Natural killer cell (primary cell): ENCODE data around the gene BCL11B. TPM values are rescaled to one million over a fixed set of nuclear protein-coding genes. Genes with fewer than 3 reads are reported as not detected.

Source experiments
- ATAC-seq, 3 donors: fragments of 150-1000 bp in 2 of 3; fragments of 200-7000 bp in 1 of 3; cut with Tn5 transposase; 1 replicate in 1 of 3; 2 replicates in 2 of 3; pipeline ENCODE4 v1.10.0; 2021; ENCODE audit warnings: mild to moderate bottlenecking in 2 of 3, moderate library complexity in 2 of 3
- DNase-seq, 2 donors: peaks; one replicate each; pipeline versions ENCODE4 v3.0.0 to v3.0.0-alpha.2; 2013 to 2021; ENCODE audit warnings: mixed read lengths in 1 of 2
- H3K27ac ChIP-seq: one replicate; pipeline ENCODE4 v1.5.1; 2013; ENCODE audit warnings: mild to moderate bottlenecking, low read length
- H3K27me3 ChIP-seq: one replicate; pipeline ENCODE4 v1.6.1; 2013; ENCODE audit warnings: low read length; ENCODE audit not compliant: control insufficient read depth, insufficient read depth
- H3K36me3 ChIP-seq: one replicate; pipeline ENCODE4 v1.6.1; 2013; ENCODE audit warnings: low read length; ENCODE audit not compliant: control insufficient read depth, insufficient read depth
- H3K4me1 ChIP-seq: one replicate; pipeline ENCODE4 v1.6.1; 2013; ENCODE audit warnings: low read length; ENCODE audit not compliant: control insufficient read depth, insufficient read depth
- H3K4me3 ChIP-seq: one replicate; pipeline ENCODE4 v1.5.1; 2013; ENCODE audit warnings: low read length
- H3K9me3 ChIP-seq: one replicate; pipeline ENCODE4 v1.6.1; 2013; ENCODE audit warnings: low read length; ENCODE audit not compliant: control insufficient read depth, insufficient read depth
- H3K27ac Mint-ChIP-seq, 2 donors: one replicate each; pipeline ENCODE4 v1.8.0; 2022; ENCODE audit warnings: mild to moderate bottlenecking in 2 of 2, mixed read lengths in 2 of 2, moderate library complexity in 1 of 2
- H3K27me3 Mint-ChIP-seq, 2 donors: one replicate each; pipeline ENCODE4 v1.8.0; 2022; ENCODE audit warnings: low read depth in 2 of 2, mixed read lengths in 2 of 2
- H3K36me3 Mint-ChIP-seq: one replicate; pipeline ENCODE4 v1.8.0; 2022; ENCODE audit warnings: mixed read lengths
- H3K4me1 Mint-ChIP-seq, 2 donors: one replicate each; pipeline ENCODE4 v1.8.0; 2022; ENCODE audit warnings: mixed read lengths in 2 of 2
- H3K4me3 Mint-ChIP-seq: one replicate; pipeline ENCODE4 v1.8.0; 2022; ENCODE audit warnings: mild to moderate bottlenecking, moderate library complexity, mixed read lengths
- H3K9me3 Mint-ChIP-seq, 2 donors: one replicate each; pipeline ENCODE4 v1.8.0; 2022; ENCODE audit warnings: mixed read lengths in 2 of 2
- CTCF ChIP-seq: fragments of 200-600 bp; IDR thresholded peaks from one replicate; pipeline ENCODE4 v1.8.0; 2022; ENCODE audit warnings: antibody characterized with exemption
- WGBS: methylation state at CpG from one replicate; pipeline ENCODE4 v1.1.7; 2013; ENCODE audit warnings: missing lambda C conversion rate; ENCODE audit not compliant: insufficient coverage; 5-methylcytosine and 5-hydroxymethylcytosine counted together
- intact Hi-C: fragments of 100-400 bp; cut with micrococcal nuclease; formaldehyde crosslinking; loops from one replicate; pipeline ENCODE4 v1.14.2; 2022
- total RNA-seq, 4 donors: library from RNA; stranded (reverse); fragments of 120-200 nt in 1 of 4; gene quantifications; one replicate each; pipeline versions ENCODE4 v1.2.3 to v1.2.4, GENCODE V29; 2013 to 2022

Gene BCL11B
- total RNA-seq, 3 donors from 2014 or later (not counting 1 experiment from before 2014, with no cell fraction given) = 43.5 to 61.5 (median 56.2) TPM

DNA sequence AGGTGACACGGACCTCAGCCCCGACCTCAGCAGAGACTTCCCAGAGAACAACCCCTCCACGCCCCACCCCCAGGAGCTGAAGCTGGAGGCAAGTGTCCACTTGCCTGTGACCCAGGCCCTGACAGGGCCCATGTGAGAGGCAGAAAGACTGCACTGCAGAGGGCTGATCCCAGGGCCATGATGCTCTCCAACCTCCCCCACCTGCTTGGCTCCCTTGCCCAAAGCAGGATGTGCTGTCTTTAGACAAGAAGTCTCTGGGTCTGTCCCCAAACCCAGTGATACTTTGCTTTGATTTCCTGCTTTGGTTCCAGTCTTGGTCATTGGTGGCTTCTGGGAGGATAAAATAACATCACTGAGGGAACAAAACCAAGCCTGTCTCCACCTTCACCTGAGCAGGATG lies 59.4 kb downstream of the BCL11B start:
- Histone ChIP-seq H3K4me1 (peaks cover 91% of the 10 kb centered on the region), H3K27me3 (no peaks in the 10 kb centered on the region), H3K9me3 (no peaks in the 10 kb centered on the region), H3K27ac (no peak overlapping the region), H3K4me3 (no peak overlapping the region), H3K36me3 (peaks cover 3% of the 10 kb centered on the region)
- TF ChIP-seq CTCF = no peak
- Mint-ChIP-seq H3K27me3 (no peaks in the 10 kb centered on the region), H3K4me3 (no peak overlapping the region), H3K4me1 (peaks cover 85 to 91% of the 10 kb centered on the region in 2 donors), H3K9me3 (no peaks in the 10 kb centered on the region), H3K27ac (peak overlapping the region; percentile 59 to 84), H3K36me3 (no peaks in the 10 kb centered on the region)
- DNase-seq (peak in 1 of 2 donors; percentile 52), ATAC-seq (peak in 1 of 3 donors; percentile 19)
- 73% methylated on average over 3 of the region's 3 CpGs for WGBS
- intact Hi-C loops = no loop called here

DNA sequence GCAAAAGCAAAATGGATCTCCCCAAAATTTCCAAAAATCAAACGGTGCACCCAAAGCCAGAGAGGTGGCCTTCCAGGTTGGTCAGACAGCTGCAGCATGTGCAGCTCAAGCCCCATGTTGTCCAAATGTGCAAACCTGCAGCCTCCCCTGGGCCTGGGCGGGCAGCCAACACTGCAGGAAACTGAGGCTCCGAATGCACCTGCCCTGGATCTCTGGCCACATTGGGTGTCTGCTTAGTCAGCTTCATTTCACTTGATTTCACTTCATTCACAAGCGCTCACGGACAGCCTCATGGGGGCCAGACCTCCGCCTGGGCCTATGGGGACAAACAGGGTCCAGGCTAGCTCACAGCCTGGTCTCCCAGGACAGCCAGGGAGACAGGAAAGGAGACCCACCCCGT lies 59.8 kb downstream of the BCL11B start:
- H3K36me3 ChIP-seq = peaks cover 3% of the 10 kb centered on the region
- no peaks in the 10 kb centered on the region for H3K9me3 ChIP-seq
- H3K27me3 Mint-ChIP-seq = no peaks in the 10 kb centered on the region
- H3K9me3 Mint-ChIP-seq = no peaks in the 10 kb centered on the region
- H3K4me1 ChIP-seq = peaks cover 91% of the 10 kb centered on the region
- no peaks in the 10 kb centered on the region for H3K36me3 Mint-ChIP-seq
- no peak overlapping the region for H3K27ac ChIP-seq
- H3K27ac Mint-ChIP-seq = peak overlapping the region; percentile 73 to 84
- peaks cover 85 to 91% of the 10 kb centered on the region in 2 donors for H3K4me1 Mint-ChIP-seq
- no peak for TF ChIP-seq CTCF
- DNase-seq = no peak
- intact Hi-C loops = no loop called here
- 86% methylated on average over 7 of the region's 7 CpGs for WGBS
- H3K4me3 Mint-ChIP-seq = peak overlapping the region; percentile 69
- ATAC-seq = no peak
- H3K4me3 ChIP-seq = no peak overlapping the region
- no peaks in the 10 kb centered on the region for H3K27me3 ChIP-seq

- ATAC-seq (no peak), DNase-seq (no peak)
- WGBS = 75% methylated on average over 8 of the region's 9 CpGs
- no peaks in the 10 kb centered on the region for H3K27me3 Mint-ChIP-seq
- H3K27ac ChIP-seq = no peak overlapping the region
- intact Hi-C loops = no loop called here
- peak overlapping the region; percentile 69 for H3K4me3 Mint-ChIP-seq
- TF ChIP-seq CTCF = no peak
- H3K27ac Mint-ChIP-seq = peak overlapping the region; percentile 73 to 84
- no peaks in the 10 kb centered on the region for H3K27me3 ChIP-seq
- no peak overlapping the region for H3K4me3 ChIP-seq
- H3K4me1 ChIP-seq = peaks cover 89% of the 10 kb centered on the region
- H3K4me1 Mint-ChIP-seq = peaks cover 85 to 91% of the 10 kb centered on the region in 2 donors
- H3K36me3 Mint-ChIP-seq = no peaks in the 10 kb centered on the region
- H3K9me3 ChIP-seq = no peaks in the 10 kb centered on the region
- no peaks in the 10 kb centered on the region for H3K9me3 Mint-ChIP-seq
- peaks cover 3% of the 10 kb centered on the region for H3K36me3 ChIP-seq
These were observed 60.6 kb downstream of the BCL11B start for GRCh38 chr14:99211410-99211809.

GRCh38 chr14:99210333-99210732 lies 61.7 kb downstream of the BCL11B start:
- Mint-ChIP-seq H3K27ac (peak overlapping the region; percentile 81 to 84), H3K27me3 (no peaks in the 10 kb centered on the region)
- WGBS = 86% methylated on average over 8 of the region's 8 CpGs

More at GRCh38 chr14:99210333-99210732, 61.7 kb downstream of the BCL11B start:
- Histone ChIP-seq H3K27ac (no peak overlapping the region), H3K36me3 (peaks cover 3% of the 10 kb centered on the region), H3K4me1 (peaks cover 90% of the 10 kb centered on the region), H3K27me3 (no peaks in the 10 kb centered on the region), H3K4me3 (no peak overlapping the region), H3K9me3 (no peaks in the 10 kb centered on the region)
- intact Hi-C loops = no loop called here
- no peak for TF ChIP-seq CTCF
- Mint-ChIP-seq H3K36me3 (no peaks in the 10 kb centered on the region), H3K4me3 (peak overlapping the region; percentile 40), H3K9me3 (no peaks in the 10 kb centered on the region), H3K4me1 (peaks cover 87 to 92% of the 10 kb centered on the region in 2 donors)
- ATAC-seq = no peak
- no peak for DNase-seq
